Cardiac muscle cell (in vitro differentiated cells and primary cell): Measurements from ENCODE around the gene VIT. TPM values are rescaled to one million over a fixed set of nuclear protein-coding genes. Genes with fewer than 3 reads are reported as not detected.

Source experiments
- DNase-seq, 2 donors: peaks; one replicate each; pipeline versions ENCODE4 v3.0.0 to v3.0.0-alpha.2; 2010 to 2017; ENCODE audit warnings: low read depth in 1 of 2, low spot score in 1 of 2
- H3K27ac ChIP-seq: fragments of 200-600 bp; sonication (generic); 2 replicates; pipeline ENCODE4 v1.5.1; 2016
- H3K27me3 ChIP-seq: fragments of 200-600 bp; sonication (generic); 2 replicates; pipeline ENCODE4 v1.6.0; 2016; ENCODE audit warnings: control low read depth
- H3K36me3 ChIP-seq: fragments of 200-600 bp; sonication (generic); 2 replicates; pipeline ENCODE4 v1.5.1; 2016; ENCODE audit warnings: control low read depth
- H3K4me1 ChIP-seq: fragments of 200-600 bp; sonication (generic); 2 replicates; pipeline ENCODE4 v1.8.1; 2017; ENCODE audit warnings: low read depth, mild to moderate bottlenecking, mixed run types
- H3K4me3 ChIP-seq: fragments of 200-600 bp; sonication (generic); 2 replicates; pipeline ENCODE4 v1.5.1; 2016; ENCODE audit warnings: mild to moderate bottlenecking
- H3K9me3 ChIP-seq: fragments of 200-600 bp; sonication (generic); 2 replicates; pipeline ENCODE4 v1.5.1; 2017; ENCODE audit warnings: low read depth, mild to moderate bottlenecking, control low read depth
- polyA plus RNA-seq: library from polyadenylated mRNA; unstranded; fragments of >200 nt; fragmentation: Nextera tagmentation; extraction: Ambion mirVana; gene quantifications from 2 replicates; pipeline ENCODE4 v1.2.1, GENCODE V29; 2016
- total RNA-seq: library from RNA; depleted of rRNA; stranded (reverse); fragments of >200 nt; gene quantifications from 2 replicates; pipeline ENCODE4 v1.2.3, GENCODE V29; 2016
- TF ChIP-seq, protein P1 (sequence below): IDR thresholded peaks from 2 replicates; pipeline ENCODE4 v1.5.1; 2012; ENCODE audit warnings: low read depth, mild to moderate bottlenecking, low read length

Gene VIT
- total and polyA plus RNA-seq, 2 experiments from 2014 or later: not detected

DNA sequence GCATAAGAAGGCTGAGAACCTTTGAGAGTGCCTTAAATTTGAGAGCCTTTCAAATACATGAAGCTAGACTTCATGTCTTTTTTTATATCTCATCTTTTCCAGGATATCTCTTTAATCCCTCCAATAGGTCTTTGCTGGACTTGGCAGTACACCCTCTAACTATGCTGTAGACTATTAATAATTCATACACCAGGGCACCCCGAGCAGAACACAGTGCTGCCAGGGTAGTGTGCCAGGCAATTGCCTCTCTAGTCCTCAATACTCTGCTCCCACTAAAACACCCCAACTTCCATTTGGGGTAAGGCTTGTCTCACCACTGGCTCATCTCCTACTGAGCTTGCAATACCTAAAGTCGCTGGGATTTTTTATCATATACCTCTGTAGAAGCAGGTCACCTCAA is 80.8 kb downstream of the VIT start:
- TF ChIP-seq, protein P1, sequence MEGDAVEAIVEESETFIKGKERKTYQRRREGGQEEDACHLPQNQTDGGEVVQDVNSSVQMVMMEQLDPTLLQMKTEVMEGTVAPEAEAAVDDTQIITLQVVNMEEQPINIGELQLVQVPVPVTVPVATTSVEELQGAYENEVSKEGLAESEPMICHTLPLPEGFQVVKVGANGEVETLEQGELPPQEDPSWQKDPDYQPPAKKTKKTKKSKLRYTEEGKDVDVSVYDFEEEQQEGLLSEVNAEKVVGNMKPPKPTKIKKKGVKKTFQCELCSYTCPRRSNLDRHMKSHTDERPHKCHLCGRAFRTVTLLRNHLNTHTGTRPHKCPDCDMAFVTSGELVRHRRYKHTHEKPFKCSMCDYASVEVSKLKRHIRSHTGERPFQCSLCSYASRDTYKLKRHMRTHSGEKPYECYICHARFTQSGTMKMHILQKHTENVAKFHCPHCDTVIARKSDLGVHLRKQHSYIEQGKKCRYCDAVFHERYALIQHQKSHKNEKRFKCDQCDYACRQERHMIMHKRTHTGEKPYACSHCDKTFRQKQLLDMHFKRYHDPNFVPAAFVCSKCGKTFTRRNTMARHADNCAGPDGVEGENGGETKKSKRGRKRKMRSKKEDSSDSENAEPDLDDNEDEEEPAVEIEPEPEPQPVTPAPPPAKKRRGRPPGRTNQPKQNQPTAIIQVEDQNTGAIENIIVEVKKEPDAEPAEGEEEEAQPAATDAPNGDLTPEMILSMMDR: no peak
- no peaks in the 10 kb centered on the region for H3K27me3 ChIP-seq
- no peaks in the 10 kb centered on the region for H3K9me3 ChIP-seq
- DNase-seq: no peak
- H3K4me1 ChIP-seq: no peaks in the 10 kb centered on the region
- no peak overlapping the region for H3K4me3 ChIP-seq
- H3K36me3 ChIP-seq: no peaks in the 10 kb centered on the region
- no peak overlapping the region for H3K27ac ChIP-seq

GRCh38 chr2:36777788-36778187 is 81.3 kb downstream of the VIT start:
- no peak overlapping the region for H3K27ac ChIP-seq
- DNase-seq: no peak
- no peaks in the 10 kb centered on the region for H3K27me3 ChIP-seq
- H3K9me3 ChIP-seq: no peaks in the 10 kb centered on the region
- TF ChIP-seq, protein P1: no peak
- H3K4me1 ChIP-seq: no peaks in the 10 kb centered on the region
- H3K36me3 ChIP-seq: no peaks in the 10 kb centered on the region
- H3K4me3 ChIP-seq: no peak overlapping the region

- Histone ChIP-seq H3K4me1 (no peaks in the 10 kb centered on the region), H3K27me3 (no peaks in the 10 kb centered on the region), H3K27ac (no peak overlapping the region), H3K4me3 (no peak overlapping the region), H3K9me3 (no peaks in the 10 kb centered on the region), H3K36me3 (no peaks in the 10 kb centered on the region)
- TF ChIP-seq, protein P1: no peak
- no peak for DNase-seq
Observed at GRCh38 chr2:36779462-36779861, 83.0 kb downstream of the VIT start.

- no peak overlapping the region for H3K27ac ChIP-seq
- DNase-seq: peak; percentile 61 to 73
- H3K9me3 ChIP-seq: no peaks in the 10 kb centered on the region
- H3K4me1 ChIP-seq: no peaks in the 10 kb centered on the region
- no peak overlapping the region for H3K4me3 ChIP-seq
- H3K27me3 ChIP-seq: no peaks in the 10 kb centered on the region
- TF ChIP-seq, protein P1: peak; percentile 74
- no peaks in the 10 kb centered on the region for H3K36me3 ChIP-seq
Observed at GRCh38 chr2:36780231-36780839, 83.8 kb downstream of the VIT start.

DNA sequence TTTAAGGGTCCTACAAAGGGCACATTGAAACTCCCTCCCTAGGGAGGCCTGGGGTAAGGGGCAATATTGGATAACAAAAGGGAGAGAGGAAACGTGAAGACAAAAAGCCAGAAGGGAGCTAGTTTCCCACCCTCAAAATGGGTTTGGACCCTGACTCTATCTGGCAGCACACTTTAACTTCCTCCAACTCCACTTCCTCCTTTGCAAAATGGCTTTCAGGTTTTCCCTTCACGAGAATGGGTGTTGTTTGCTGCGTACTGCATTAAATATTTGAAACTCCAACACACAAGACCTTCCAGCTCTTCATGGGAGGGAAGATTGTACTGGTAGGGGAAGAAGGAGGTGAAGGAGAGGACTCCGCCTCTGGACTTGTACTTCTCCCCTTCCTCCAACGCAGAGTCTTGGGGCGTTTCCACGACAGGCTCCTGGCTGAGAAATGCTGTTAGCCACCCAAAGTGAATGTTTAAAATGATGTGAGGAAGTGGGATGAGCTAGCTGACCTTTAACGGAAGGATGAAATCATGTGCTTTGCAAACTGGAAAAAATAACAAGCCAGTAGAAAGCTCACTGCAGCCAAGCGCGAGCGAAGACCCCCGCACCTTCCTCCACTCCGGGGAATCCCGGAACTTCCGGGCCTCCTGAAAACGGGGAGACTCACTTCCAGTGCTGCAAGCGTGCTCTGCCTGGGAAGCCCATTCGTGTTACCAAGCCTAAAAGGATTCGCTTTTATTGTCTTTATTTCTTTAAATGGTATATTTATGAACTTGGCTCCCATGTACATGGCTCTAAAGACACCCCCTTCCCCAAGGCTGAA is 85.6 kb downstream of the VIT start:
- Histone ChIP-seq H3K4me1 (no peaks in the 10 kb centered on the region), H3K27me3 (no peaks in the 10 kb centered on the region), H3K27ac (no peak overlapping the region), H3K9me3 (no peaks in the 10 kb centered on the region), H3K36me3 (no peaks in the 10 kb centered on the region), H3K4me3 (no peak overlapping the region)
- peak in 1 of 2 donors; percentile 17 for DNase-seq
- TF ChIP-seq, protein P1: no peak
